ENCODE results near the gene KCNJ10. TPM values are rescaled to one million over a fixed set of nuclear protein-coding genes. Genes with fewer than 3 reads are reported as not detected.

The KCNJ10 gene
- total RNA-seq, 2 donors from 2014 or later = 0.29 TPM; not detected in 1

DNA sequence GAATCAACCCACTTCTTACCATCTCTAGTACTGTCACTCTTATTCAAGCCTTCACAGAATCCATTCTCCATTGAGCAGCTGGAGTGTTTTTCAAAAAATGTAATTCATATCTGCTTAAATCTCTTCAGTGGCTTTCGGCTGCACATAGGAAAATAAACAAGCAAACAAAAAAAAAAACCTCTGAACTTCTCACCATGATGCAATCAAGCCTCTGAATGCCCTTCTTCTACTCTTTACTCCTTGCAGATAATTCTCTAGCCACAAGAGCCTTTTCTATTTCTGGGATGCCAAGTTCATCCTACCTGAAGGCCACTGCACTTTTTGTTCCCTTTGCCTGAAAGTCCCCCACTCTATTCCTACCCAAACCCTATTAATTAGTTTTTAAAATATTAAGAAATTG lies 52.4 kb downstream of the KCNJ10 start:
- H3K9ac ChIP-seq (ENCODE audit: low read depth in 2 of 2, low read length in 2 of 2) = no peak overlapping the region
- TF ChIP-seq, protein P1, sequence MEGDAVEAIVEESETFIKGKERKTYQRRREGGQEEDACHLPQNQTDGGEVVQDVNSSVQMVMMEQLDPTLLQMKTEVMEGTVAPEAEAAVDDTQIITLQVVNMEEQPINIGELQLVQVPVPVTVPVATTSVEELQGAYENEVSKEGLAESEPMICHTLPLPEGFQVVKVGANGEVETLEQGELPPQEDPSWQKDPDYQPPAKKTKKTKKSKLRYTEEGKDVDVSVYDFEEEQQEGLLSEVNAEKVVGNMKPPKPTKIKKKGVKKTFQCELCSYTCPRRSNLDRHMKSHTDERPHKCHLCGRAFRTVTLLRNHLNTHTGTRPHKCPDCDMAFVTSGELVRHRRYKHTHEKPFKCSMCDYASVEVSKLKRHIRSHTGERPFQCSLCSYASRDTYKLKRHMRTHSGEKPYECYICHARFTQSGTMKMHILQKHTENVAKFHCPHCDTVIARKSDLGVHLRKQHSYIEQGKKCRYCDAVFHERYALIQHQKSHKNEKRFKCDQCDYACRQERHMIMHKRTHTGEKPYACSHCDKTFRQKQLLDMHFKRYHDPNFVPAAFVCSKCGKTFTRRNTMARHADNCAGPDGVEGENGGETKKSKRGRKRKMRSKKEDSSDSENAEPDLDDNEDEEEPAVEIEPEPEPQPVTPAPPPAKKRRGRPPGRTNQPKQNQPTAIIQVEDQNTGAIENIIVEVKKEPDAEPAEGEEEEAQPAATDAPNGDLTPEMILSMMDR (IDR thresholded peaks at IDR 0.05) = no peak
- DNase-seq = no peak
- no peaks in the 10 kb centered on the region for H3K9me3 ChIP-seq
- no peaks in the 10 kb centered on the region for H3K27me3 ChIP-seq
- no peak overlapping the region for H3K4me3 ChIP-seq
- H3K36me3 ChIP-seq = no peaks in the 10 kb centered on the region
- intact Hi-C loops (cut with DNase I) = no loop called here
- no peak overlapping the region for H3K27ac ChIP-seq
- no peaks in the 10 kb centered on the region for H3K4me1 ChIP-seq

DNA sequence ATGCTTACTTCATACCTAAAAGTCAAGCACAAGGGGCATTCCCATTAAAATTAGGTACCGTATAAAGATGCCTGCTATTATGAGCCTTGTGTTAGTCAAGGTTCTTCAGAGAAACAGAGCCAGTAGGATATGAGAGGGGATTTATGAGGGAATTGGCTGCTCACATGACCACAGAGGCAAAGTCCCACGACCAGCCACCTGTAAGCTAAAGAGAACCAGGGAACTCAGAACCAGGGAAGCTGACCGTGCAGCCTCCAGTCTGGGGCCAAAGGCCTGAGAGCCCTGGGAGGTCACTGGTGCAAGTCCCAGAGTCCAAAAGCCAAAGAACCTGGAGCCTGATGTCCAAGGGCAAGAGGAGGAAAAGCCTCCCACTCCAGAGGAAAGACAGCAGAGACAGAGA lies 58.2 kb downstream of the KCNJ10 start:
- TF ChIP-seq, protein P1 (IDR thresholded peaks at IDR 0.05) = no peak
- Histone ChIP-seq H3K36me3 (no peaks in the 10 kb centered on the region), H3K27me3 (no peaks in the 10 kb centered on the region), H3K4me3 (no peak overlapping the region), H3K27ac (no peak overlapping the region), H3K9me3 (no peaks in the 10 kb centered on the region), H3K4me1 (no peaks in the 10 kb centered on the region), H3K9ac (ENCODE audit: low read depth in 2 of 2, low read length in 2 of 2) (no peak overlapping the region)
- intact Hi-C loops (cut with DNase I) = no loop called here
- no peak for DNase-seq

DNA sequence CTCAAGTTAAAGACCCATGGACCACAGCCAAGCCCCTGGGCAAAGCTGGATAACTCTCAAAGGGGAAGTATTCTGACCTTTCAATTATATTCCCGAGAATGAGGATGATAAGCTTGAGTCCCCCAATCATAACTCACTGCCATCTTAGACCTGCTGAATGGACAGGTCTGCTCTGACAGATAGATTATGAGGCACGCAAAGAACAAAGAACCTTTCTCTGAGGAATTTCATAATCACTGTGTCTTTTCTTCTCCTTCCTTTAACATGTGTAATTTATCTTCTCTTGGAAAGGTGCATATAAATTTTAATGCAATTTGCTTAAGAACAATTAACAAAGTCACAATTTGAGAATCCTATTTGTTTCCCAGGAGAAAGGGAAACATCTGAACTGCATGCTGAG lies 60.2 kb downstream of the KCNJ10 start:
- TF ChIP-seq, protein P1 (IDR thresholded peaks at IDR 0.05) = no peak
- no peak overlapping the region for H3K4me3 ChIP-seq
- H3K27me3 ChIP-seq = no peaks in the 10 kb centered on the region
- H3K9me3 ChIP-seq = no peaks in the 10 kb centered on the region
- no peak overlapping the region for H3K27ac ChIP-seq
- H3K4me1 ChIP-seq = no peaks in the 10 kb centered on the region
- no peak overlapping the region for H3K9ac ChIP-seq (ENCODE audit: low read depth in 2 of 2, low read length in 2 of 2)
- DNase-seq = no peak
- H3K36me3 ChIP-seq = no peaks in the 10 kb centered on the region
- intact Hi-C loops (cut with DNase I) = loop anchor here (5.0 to 10.0 kb wide), 2 partner anchors 118 to 215 kb away; no protein-coding TSS in a partner anchor

DNA sequence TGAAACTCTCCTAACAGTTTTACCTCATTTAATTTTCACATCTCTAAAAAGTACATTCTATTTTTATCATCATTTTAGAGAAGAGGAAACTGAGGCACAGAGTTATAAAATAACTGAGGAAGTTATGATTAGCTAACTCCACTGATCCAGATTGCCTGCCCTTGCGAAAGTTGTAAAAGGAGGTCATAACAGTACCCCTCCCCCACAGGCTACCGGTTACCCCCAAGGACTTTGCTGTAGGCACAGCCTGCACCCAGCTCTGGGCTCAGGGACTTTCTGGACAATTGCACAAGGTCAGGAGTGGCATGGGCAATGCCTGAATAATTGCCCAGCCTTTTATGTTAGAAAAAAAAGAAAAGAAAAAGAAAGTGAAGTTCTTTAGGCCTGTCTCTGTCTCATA lies 60.9 kb downstream of the KCNJ10 start:
- no peaks in the 10 kb centered on the region for H3K36me3 ChIP-seq
- no peaks in the 10 kb centered on the region for H3K9me3 ChIP-seq
- intact Hi-C loops (cut with DNase I) = loop anchor here (5.0 to 10.0 kb wide), 2 partner anchors 117 to 214 kb away; no protein-coding TSS in a partner anchor
- H3K9ac ChIP-seq (ENCODE audit: low read depth in 2 of 2, low read length in 2 of 2) = no peak overlapping the region
- DNase-seq = no peak
- no peaks in the 10 kb centered on the region for H3K4me1 ChIP-seq
- TF ChIP-seq, protein P1 (IDR thresholded peaks at IDR 0.05) = no peak
- no peak overlapping the region for H3K4me3 ChIP-seq
- H3K27ac ChIP-seq = no peak overlapping the region
- no peaks in the 10 kb centered on the region for H3K27me3 ChIP-seq

DNA sequence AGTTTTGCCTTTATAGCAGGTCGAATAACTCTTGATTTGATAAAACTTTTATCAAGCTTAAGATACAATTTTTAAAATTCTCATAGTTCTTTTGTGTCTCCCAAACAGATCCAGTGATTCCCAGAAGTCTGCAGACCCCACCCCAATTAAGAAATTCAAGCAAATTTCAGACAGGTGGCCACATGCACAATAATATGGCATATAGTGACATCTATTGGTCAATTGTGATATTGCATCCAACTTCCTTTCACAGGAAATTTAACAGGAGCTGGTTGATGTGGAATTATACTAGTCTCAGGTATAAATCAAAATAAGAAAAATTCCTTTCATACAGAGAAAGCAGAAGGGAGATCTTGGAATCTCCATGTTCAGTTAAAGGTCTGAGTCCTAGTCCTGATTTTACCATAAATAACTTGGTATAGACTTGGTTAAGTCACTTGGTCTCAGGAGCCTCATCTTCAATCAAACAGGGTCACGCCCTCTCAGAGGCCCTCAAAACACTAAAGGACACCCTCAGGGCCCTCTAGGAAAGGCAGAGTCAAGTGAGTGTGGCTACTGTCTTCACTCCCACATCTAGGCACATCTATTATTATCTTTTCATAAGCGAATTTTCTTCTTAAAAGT lies 62.3 kb downstream of the KCNJ10 start:
- intact Hi-C loops (cut with DNase I) = loop anchor here (5.0 to 10.0 kb wide), 2 partner anchors 115 to 213 kb away; no protein-coding TSS in a partner anchor
- no peak for DNase-seq
- no peaks in the 10 kb centered on the region for H3K36me3 ChIP-seq
- H3K27me3 ChIP-seq = no peaks in the 10 kb centered on the region
- H3K9me3 ChIP-seq = no peaks in the 10 kb centered on the region
- H3K4me3 ChIP-seq = no peak overlapping the region
- no peaks in the 10 kb centered on the region for H3K4me1 ChIP-seq
- TF ChIP-seq, protein P1 (IDR thresholded peaks at IDR 0.05) = peak; percentile 71
- no peak overlapping the region for H3K27ac ChIP-seq
- H3K9ac ChIP-seq (ENCODE audit: low read depth in 2 of 2, low read length in 2 of 2) = no peak overlapping the region

All from colonic mucosa (tissue), 4 donors.